HFFc6 (cell line): Measurements from ENCODE around the gene ELP4. TPM values are rescaled to one million over a fixed set of nuclear protein-coding genes. Genes with fewer than 3 reads are reported as not detected.

Source experiments
- DNase-seq: peaks from one replicate; pipeline ENCODE4 v3.0.0-alpha.2; 2018
- H3K27ac Mint-ChIP-seq: 2 replicates; pipeline ENCODE4 v1.8.0; 2020; ENCODE audit warnings: mild to moderate bottlenecking, mixed read lengths
- H3K27me3 Mint-ChIP-seq: 2 replicates; pipeline ENCODE4 v1.8.0; 2021; ENCODE audit warnings: mild to moderate bottlenecking, moderate library complexity, mixed read lengths; ENCODE audit not compliant: insufficient read depth
- H3K36me3 Mint-ChIP-seq: 2 replicates; pipeline ENCODE4 v1.8.0; 2021; ENCODE audit warnings: low read depth, mixed read lengths
- H3K4me1 Mint-ChIP-seq: 2 replicates; pipeline ENCODE4 v1.8.0; 2020; ENCODE audit warnings: low read depth, mixed read lengths
- H3K4me3 Mint-ChIP-seq: 2 replicates; pipeline ENCODE4 v1.8.0; 2020; ENCODE audit warnings: mild to moderate bottlenecking, moderate library complexity, mixed read lengths
- H3K9me3 Mint-ChIP-seq: 2 replicates; pipeline ENCODE4 v1.8.0; 2020; ENCODE audit warnings: mild to moderate bottlenecking, mixed read lengths
- CTCF ChIP-seq: fragments of 200-600 bp; sonication (generic); IDR thresholded peaks from 2 replicates; pipeline ENCODE4 v1.5.0; 2021; ENCODE audit warnings: antibody characterized with exemption, mild to moderate bottlenecking
- total RNA-seq, 6 experiments: library from RNA; stranded (reverse); fragmentation: NEBNext Ultra II Directional; extraction: Animal tissue kit (Norgen Biotek cat#: 25700); gene quantifications; 2 replicates in 1 of 6; 3 replicates in 5 of 6; pipeline ENCODE4 v1.2.3, GENCODE V29; 2021

The ELP4 gene
- total RNA-seq, 6 experiments from 2014 or later, result 11.0 to 14.3 (median 12.2) TPM

GRCh38 chr11:31790649-31791048 is 281.1 kb downstream of the ELP4 start:
- no peak for DNase-seq
- Mint-ChIP-seq H3K27me3 (peaks cover under 1% of the 10 kb centered on the region), H3K4me1 (no peaks in the 10 kb centered on the region), H3K36me3 (no peaks in the 10 kb centered on the region), H3K4me3 (no peak overlapping the region), H3K9me3 (no peaks in the 10 kb centered on the region), H3K27ac (no peak overlapping the region)
- no peak for TF ChIP-seq CTCF

- no peak for DNase-seq
- peaks cover 6% of the 10 kb centered on the region for H3K27me3 Mint-ChIP-seq
- no peaks in the 10 kb centered on the region for H3K9me3 Mint-ChIP-seq
- H3K4me1 Mint-ChIP-seq, result peaks cover 1% of the 10 kb centered on the region; the same call in 1 of the 2 replicates
- no peak overlapping the region for H3K4me3 Mint-ChIP-seq
- no peak overlapping the region for H3K27ac Mint-ChIP-seq
- no peaks in the 10 kb centered on the region for H3K36me3 Mint-ChIP-seq
- TF ChIP-seq CTCF, result no peak
These were observed 282.5 kb downstream of the ELP4 start for GRCh38 chr11:31792036-31792435.

GRCh38 chr11:31792456-31792855 is 282.9 kb downstream of the ELP4 start:
- Mint-ChIP-seq H3K4me3 (no peak overlapping the region), H3K4me1 (peaks cover 5% of the 10 kb centered on the region; the same call in 1 of the 2 replicates), H3K9me3 (no peaks in the 10 kb centered on the region), H3K27ac (no peak overlapping the region), H3K36me3 (no peaks in the 10 kb centered on the region), H3K27me3 (peaks cover 9% of the 10 kb centered on the region)
- DNase-seq, result no peak
- no peak for TF ChIP-seq CTCF

GRCh38 chr11:31793264-31793663 is 283.7 kb downstream of the ELP4 start:
- Mint-ChIP-seq H3K27me3 (peaks cover 16% of the 10 kb centered on the region), H3K27ac (no peak overlapping the region), H3K4me1 (peaks cover 11% of the 10 kb centered on the region), H3K36me3 (no peaks in the 10 kb centered on the region), H3K9me3 (no peaks in the 10 kb centered on the region), H3K4me3 (no peak overlapping the region)
- no peak for DNase-seq
- no peak for TF ChIP-seq CTCF

GRCh38 chr11:31794548-31794947 is 285.0 kb downstream of the ELP4 start:
- Mint-ChIP-seq H3K27ac (no peak overlapping the region), H3K9me3 (no peaks in the 10 kb centered on the region), H3K4me3 (no peak overlapping the region), H3K4me1 (peaks cover 11% of the 10 kb centered on the region), H3K27me3 (peaks cover 20% of the 10 kb centered on the region), H3K36me3 (no peaks in the 10 kb centered on the region)
- no peak for DNase-seq
- TF ChIP-seq CTCF, result no peak
